Measurements from ENCODE around the gene DLGAP4.
"Not testable (repeated sequence)": the region's sequence is repeated elsewhere in the genome, so short reads cannot be mapped to it uniquely, and the experiment has no call there.

DLGAP4 gene

GRCh38 chr20:36541768-36542488 lies 235.8 kb downstream of the DLGAP4 start:
- DNase-seq: peak in 3 of 4 experiments; percentile 17 to 38 (median 19)

GRCh38 chr20:36542516-36543183 lies 236.5 kb downstream of the DLGAP4 start:
- no peak for DNase-seq

GRCh38 chr20:36543184-36544133 lies 237.3 kb downstream of the DLGAP4 start:
- peak; percentile 44 to 64 (median 49) for DNase-seq

- DNase-seq: no peak
Measured at GRCh38 chr20:36544134-36545018, 238.2 kb downstream of the DLGAP4 start.

GRCh38 chr20:36546111-36546736 lies 240.1 kb downstream of the DLGAP4 start:
- peak in 1 of 4 experiments; percentile 13 for DNase-seq

- no peak for DNase-seq
Measured at GRCh38 chr20:36547186-36548005, 241.3 kb downstream of the DLGAP4 start.

GRCh38 chr20:36548006-36548315 lies 241.8 kb downstream of the DLGAP4 start:
- DNase-seq: no peak

GRCh38 chr20:36548704-36549627 lies 242.8 kb downstream of the DLGAP4 start:
- no peak for DNase-seq

- no peak for DNase-seq
Measured at GRCh38 chr20:36549628-36549941, 243.4 kb downstream of the DLGAP4 start.

GRCh38 chr20:36549942-36550789 lies 244.0 kb downstream of the DLGAP4 start:
- no peak for DNase-seq

- DNase-seq: no peak
Measured at GRCh38 chr20:36550790-36551299, 244.7 kb downstream of the DLGAP4 start.

- DNase-seq: no peak
Measured at GRCh38 chr20:36555248-36555647, 249.1 kb downstream of the DLGAP4 start.

- DNase-seq: no peak
Measured at GRCh38 chr20:36562724-36563123, 256.6 kb downstream of the DLGAP4 start.

GRCh38 chr20:36563374-36563773 lies 257.2 kb downstream of the DLGAP4 start:
- DNase-seq: no peak

GRCh38 chr20:36564078-36564725 lies 258.1 kb downstream of the DLGAP4 start:
- not testable (repeated sequence) for DNase-seq

GRCh38 chr20:36564726-36565121 lies 258.6 kb downstream of the DLGAP4 start:
- not testable (repeated sequence) for DNase-seq

- DNase-seq: no peak
Measured at GRCh38 chr20:36565520-36565919, 259.4 kb downstream of the DLGAP4 start.

GRCh38 chr20:36569847-36570429 lies 263.8 kb downstream of the DLGAP4 start:
- DNase-seq: no peak
